Islet precursor cell (in vitro differentiated cells): ENCODE measurements around the gene AMOTL1.

ENCODE experiments used
- DNase-seq: peaks from one replicate; pipeline ENCODE4 v3.0.0-alpha.2; 2018

Gene AMOTL1

GRCh38 chr11:94861306-94861845 is 93.2 kb downstream of the AMOTL1 start:
- DNase-seq, result peak; percentile 37

DNA sequence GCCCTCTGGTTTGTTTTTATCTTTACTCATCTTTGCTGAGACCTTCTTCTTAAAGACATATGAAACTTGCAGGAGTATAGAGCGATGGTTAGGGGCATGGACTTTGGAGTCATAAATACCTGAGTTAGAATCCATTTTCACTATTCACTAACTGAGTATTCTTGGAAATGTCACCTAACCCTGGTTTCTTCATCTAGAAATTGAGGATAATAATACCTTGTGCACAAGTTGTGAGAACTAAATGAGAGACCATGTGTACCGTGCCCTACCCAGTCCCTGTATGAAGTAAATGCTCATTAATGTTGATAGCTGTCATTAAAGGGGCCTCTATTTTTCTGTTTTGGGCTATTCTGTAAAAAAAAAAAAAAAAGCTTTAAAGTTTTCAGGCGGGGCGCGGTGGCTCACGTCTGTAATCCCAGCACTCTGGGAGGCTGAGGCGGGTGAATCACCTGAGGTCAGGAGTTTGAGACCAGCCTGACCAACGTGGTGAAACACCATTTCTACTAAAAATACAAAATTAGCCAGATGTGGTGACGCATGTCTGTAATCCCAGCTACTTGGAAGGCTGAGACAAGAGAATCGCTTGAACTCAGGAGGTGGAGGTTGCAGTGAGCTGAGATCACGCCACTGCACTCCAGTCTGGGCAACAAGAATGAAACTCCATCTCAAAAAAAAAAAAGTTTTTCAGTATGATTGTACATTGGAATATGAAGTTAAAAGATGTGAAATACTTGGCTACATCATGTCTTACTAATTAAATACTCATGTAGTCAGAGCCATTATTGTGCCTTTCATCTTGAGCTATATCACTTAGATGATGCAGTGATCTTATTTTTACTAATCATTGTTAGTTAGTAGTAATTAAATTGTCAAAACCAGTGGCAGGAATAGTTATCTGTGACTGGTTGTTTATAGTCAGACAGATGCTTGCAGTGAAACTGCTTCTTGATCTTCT is 95.0 kb downstream of the AMOTL1 start:
- no peak for DNase-seq

DNA sequence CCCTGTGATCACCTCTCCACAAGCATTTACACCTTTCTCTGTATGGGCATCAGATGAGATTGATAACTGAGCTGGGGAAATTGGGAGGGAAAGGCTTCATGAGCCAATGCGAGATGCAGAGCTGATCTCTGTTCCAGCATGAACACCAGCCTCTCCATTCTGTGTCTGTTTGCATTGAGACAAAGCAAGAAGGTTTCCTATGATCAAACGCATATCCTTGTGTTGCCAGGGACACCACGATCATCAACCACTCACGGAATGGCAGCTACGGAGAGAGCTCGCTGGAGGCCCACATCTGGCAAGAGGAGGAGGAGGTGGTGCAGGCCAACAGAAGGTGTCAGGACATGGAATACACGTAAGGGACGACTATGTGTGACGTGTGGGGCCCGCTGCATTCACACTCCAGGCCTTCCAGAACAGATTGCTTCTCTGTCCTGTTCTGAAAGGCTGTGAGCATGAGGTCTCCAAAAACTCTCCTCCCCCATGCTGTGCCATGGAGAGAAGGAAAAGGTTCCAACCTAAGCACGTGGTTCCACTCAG is 96.4 kb downstream of the AMOTL1 start:
- DNase-seq, result no peak

GRCh38 chr11:94866231-94866822 is 98.2 kb downstream of the AMOTL1 start:
- no peak for DNase-seq

GRCh38 chr11:94866936-94867795 is 99.0 kb downstream of the AMOTL1 start:
- DNase-seq, result no peak

GRCh38 chr11:94868468-94868867 is 100.3 kb downstream of the AMOTL1 start:
- DNase-seq, result no peak

DNA sequence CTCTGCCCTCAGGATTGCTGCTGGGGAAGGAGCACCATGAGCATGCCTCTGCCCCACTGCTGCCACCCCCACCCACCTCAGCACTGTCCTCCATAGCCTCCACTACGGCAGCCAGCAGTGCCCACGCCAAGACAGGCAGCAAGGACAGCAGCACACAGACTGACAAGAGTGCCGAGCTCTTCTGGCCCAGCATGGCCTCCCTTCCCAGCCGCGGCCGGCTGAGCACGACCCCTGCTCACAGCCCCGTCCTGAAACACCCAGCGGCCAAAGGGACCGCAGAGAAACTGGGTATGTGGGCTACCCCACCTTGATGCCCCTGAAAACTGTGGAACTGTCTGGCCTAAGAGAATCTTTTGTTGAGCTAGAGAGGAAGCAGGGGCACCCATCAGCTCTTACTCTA is 101.0 kb downstream of the AMOTL1 start:
- DNase-seq, result no peak

GRCh38 chr11:94870422-94870821 is 102.3 kb downstream of the AMOTL1 start:
- no peak for DNase-seq

- DNase-seq, result no peak
These were observed 103.5 kb downstream of the AMOTL1 start for GRCh38 chr11:94871491-94872185.

DNA sequence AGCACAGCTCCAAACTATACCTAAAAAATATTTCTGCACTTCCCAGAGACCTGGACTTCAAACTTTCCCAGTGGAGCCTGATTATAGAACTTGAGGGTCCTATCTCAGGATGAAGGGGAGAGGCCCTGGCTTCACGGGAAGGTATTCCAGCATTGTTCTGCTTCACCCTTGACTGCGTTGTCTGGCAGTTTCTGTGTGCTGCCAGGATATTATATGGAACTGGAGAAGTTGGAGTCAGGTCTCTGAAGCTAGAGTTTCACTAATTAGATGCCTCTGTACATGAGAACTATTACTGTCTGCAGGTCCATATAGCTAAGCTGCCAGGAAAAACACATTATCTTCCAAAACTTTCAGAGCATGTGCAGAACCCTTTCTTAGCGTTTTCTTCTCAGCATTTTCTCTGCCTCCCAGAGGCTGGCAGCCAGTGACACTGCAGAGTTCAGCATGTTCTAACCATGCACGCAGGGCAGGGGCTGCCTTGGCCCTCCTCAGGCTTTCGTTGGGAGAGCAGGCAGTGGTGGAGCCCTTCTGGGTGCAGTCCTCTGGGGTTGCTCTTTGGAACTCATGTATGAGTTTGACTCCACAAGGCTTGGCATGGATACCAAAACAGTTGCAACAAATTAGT is 105.9 kb downstream of the AMOTL1 start:
- no peak for DNase-seq

DNA sequence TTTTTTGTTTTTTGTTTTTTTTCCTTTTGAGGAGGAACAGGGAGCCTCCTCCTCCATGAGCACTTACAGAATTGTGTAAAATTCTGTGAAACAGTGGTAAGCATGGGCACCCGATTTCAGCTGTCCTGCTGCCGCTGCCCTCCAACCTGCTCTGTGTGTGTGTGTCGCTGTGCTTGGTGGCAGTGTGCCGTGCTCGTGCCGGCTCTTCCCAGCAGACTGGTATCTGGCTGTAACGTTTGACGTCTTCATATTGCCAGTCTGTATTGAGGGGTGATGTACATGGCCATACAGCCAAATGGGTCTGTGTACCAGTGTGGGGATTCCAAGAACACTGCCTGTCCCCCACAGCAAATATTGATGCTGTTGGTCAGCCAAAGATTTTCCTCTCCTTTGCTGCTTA is 108.1 kb downstream of the AMOTL1 start:
- no peak for DNase-seq

DNA sequence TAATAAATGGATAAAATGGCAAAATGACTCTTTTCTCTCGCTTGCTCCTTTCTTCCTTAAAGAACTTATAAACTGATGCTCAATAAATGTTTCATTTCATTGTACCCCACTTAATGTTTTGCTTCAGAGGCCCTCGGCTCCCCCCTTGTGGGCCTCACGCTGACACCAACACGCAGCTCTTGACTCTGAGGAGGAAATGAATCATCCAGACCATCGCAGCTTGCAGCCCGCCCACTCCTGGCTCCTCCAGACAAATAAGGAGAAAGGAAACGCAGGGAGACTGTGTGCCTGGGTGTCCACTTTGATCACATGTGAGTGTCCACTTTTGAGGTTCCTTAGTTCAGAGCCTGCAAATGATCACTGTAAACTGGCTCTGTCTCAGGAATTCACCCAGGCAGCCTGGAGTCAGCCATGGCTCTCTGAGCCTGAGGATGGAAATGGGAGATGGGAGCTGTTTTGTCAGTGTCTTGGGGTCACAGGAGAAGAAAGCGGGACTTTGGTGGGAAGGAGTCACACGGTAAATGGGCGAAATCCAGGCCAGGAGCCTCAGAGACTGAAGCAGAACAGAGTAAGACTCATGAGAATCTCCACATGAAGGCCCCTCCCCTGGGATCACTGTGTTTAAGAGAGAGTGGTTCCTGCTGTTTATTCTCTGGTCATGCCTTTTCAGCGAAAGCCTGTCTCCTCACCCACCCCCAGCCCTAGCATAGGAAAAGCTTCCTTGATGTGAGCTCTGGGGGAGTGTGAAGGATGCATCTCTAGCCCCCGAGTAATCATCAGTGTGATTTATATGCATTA is 108.7 kb downstream of the AMOTL1 start:
- peak; percentile 88 for DNase-seq

DNA sequence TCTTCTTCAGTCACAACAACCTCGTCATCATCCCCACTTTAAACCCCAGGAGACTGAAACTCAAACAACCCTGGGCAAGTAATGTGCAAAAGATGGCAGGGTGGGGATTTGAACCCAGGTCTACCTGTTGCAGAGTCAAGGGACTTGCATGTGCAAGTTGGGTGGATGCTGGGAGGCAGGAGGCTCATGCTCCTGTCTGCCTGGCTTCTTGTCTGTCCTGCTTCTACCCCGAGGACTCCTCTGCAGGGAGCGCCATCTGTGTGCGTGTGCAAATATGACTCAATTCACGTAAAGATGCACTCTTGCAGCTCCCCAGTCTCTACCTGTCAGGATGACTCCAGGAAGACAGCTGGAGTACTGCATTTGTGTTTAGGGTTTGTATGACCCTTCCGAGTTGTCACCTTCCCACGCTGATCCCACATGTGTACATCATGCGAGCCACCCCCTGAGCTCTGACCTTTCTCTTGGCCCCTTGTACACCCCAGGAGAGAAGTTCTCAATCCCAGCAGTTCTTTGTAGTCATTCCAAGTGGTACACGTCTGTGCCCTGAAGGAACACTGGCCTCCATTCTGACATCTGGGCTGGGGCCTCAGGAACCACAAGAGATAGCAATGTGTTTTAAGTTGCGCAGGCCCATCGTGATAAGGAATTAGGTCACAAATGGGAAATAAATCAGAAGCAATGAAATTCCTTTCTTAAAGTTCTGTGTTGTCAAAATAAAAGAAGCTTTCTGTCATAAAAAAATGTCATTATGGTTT is 109.5 kb downstream of the AMOTL1 start:
- DNase-seq, result no peak

DNA sequence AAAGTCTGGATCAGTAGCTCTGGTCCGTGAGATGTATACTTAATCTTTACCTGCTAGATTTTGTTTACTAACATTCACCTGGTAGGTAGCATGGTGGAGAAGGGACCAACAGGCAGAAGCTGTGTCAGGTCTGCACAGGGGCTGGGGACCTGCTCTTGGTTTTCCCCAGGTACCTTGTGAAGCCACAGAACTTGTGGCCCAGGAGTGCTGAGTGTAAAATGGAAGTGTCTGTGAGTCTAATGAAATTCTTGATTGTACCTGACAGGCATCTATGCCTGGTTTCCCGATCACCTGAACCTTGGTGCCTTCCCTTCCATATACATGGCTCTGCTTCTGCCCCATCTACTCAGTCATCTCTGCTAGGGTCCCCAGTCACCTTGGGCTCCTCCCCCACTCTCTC is 110.8 kb downstream of the AMOTL1 start:
- no peak for DNase-seq

- no peak for DNase-seq
These were observed 112.1 kb downstream of the AMOTL1 start for GRCh38 chr11:94880216-94880615.

DNA sequence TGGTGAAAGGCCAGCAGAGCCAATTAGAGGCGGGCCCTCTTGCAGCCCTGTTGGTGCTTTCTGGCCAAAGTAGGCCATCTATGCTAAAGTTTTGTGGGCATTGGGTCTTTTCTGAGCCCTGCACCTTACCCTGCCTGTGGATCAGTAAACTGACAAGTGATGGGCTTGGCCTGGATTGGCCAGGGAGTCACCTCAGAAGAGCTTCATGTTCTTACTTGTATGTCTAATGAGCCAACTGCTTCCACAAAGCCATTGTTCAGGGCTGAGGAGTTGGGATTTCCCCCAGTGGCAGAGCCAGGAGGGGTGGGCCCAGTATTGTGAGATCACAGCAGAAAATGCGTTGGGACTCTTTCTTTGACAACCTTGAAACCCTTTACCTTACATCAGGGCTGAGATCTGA is 114.8 kb downstream of the AMOTL1 start:
- DNase-seq, result no peak

DNA sequence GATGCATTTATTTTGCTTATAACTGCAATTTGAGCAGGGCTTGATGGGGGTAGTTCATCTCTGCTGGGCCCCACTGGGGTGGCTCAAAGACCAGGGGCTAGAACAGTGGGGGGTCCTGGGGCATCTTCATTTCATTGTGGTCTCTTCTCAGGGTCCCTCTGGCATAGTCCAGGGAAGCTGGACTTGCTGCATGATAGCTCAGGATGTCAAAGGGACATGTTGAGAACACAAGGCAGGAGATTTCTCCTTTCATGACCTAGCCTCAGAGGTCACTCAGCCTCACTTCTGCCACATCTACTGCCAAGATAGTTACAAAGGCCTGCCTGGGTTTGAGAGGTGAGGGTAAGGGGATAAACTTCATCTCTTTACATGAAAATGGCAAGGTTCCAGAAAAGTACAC is 115.7 kb downstream of the AMOTL1 start:
- DNase-seq, result no peak

- DNase-seq, result no peak
These were observed 116.2 kb downstream of the AMOTL1 start for GRCh38 chr11:94884376-94884775.

- no peak for DNase-seq
These were observed 117.0 kb downstream of the AMOTL1 start for GRCh38 chr11:94885133-94885532.

GRCh38 chr11:94885581-94885980 is 117.4 kb downstream of the AMOTL1 start:
- DNase-seq, result no peak
